Measurements from ENCODE around the gene KIF26A.

KIF26A gene

GRCh38 chr14:104177411-104177810, 39.0 kb downstream of the KIF26A start:
- DNase-seq (ENCODE audit: low spot score): no peak

- no peak for DNase-seq (ENCODE audit: low spot score)
These were observed 39.9 kb downstream of the KIF26A start for GRCh38 chr14:104178279-104178678.

- no peak for DNase-seq (ENCODE audit: low spot score)
These were observed 40.7 kb downstream of the KIF26A start for GRCh38 chr14:104179126-104179525.

GRCh38 chr14:104179564-104180129, 41.3 kb downstream of the KIF26A start:
- DNase-seq (ENCODE audit: low spot score): no peak

- no peak for DNase-seq (ENCODE audit: low spot score)
These were observed 42.3 kb downstream of the KIF26A start for GRCh38 chr14:104180561-104181165.

GRCh38 chr14:104181761-104182530, 43.6 kb downstream of the KIF26A start:
- DNase-seq (ENCODE audit: low spot score): no peak

GRCh38 chr14:104182857-104183425, 44.6 kb downstream of the KIF26A start:
- DNase-seq (ENCODE audit: low spot score): no peak

- no peak for DNase-seq (ENCODE audit: low spot score)
These were observed 45.4 kb downstream of the KIF26A start for GRCh38 chr14:104183796-104184195.

GRCh38 chr14:104184506-104184905, 46.1 kb downstream of the KIF26A start:
- DNase-seq (ENCODE audit: low spot score): no peak

- DNase-seq (ENCODE audit: low spot score): no peak
These were observed 46.6 kb downstream of the KIF26A start for GRCh38 chr14:104184911-104185499.

- no peak for DNase-seq (ENCODE audit: low spot score)
These were observed 47.6 kb downstream of the KIF26A start for GRCh38 chr14:104185916-104186495.

- DNase-seq (ENCODE audit: low spot score): no peak
These were observed 48.2 kb downstream of the KIF26A start for GRCh38 chr14:104186575-104186974.

GRCh38 chr14:104187121-104187889, 48.9 kb downstream of the KIF26A start:
- no peak for DNase-seq (ENCODE audit: low spot score)

GRCh38 chr14:104187931-104188726, 49.7 kb downstream of the KIF26A start:
- DNase-seq (ENCODE audit: low spot score): no peak

GRCh38 chr14:104188727-104189400, 50.5 kb downstream of the KIF26A start:
- no peak for DNase-seq (ENCODE audit: low spot score)

GRCh38 chr14:104189629-104190335, 51.4 kb downstream of the KIF26A start:
- no peak for DNase-seq (ENCODE audit: low spot score)

- no peak for DNase-seq (ENCODE audit: low spot score)
These were observed 52.1 kb downstream of the KIF26A start for GRCh38 chr14:104190396-104191000.

- no peak for DNase-seq (ENCODE audit: low spot score)
These were observed 53.1 kb downstream of the KIF26A start for GRCh38 chr14:104191409-104191997.
